Measurements from ENCODE around the gene TEX29.
A peak's percentile ranks its signal among the peaks of the same experiment; 100 is the strongest.

TEX29 gene

DNA sequence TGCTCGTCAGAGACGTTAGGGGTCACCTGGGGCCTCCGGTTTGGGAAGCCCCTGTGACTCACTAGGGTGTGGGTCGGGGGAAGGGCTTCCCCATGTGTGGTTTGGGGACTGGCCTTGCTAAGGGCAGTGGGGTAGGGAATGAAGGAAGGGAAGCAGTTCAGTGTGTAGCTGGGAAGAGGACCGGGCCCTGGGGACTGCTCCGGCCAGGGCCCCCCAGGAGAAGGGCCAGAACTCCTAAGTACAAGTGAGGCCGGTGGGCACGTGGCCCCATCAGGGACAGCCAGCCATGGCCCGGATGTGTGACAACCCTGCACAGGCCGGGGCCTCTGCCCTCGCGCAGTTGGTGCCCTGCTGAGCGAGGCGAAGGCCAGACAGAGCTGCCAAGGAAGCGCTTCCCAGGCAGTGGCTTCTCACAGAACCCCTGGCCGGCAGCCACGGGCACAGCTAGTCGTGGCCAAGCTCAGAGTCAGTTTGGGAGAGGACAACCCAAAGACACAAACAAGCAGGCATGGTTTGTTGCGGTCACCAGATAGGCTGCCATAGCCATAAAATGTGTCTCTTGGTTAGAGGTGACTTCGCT is 25.7 kb downstream of the TEX29 start:
- DNase-seq (ENCODE audit: low read depth), result no peak
- Histone ChIP-seq H3K4me1 (ENCODE audit: control insufficient read depth, insufficient read depth, low read length) (no peaks in the 10 kb centered on the region), H3K9me3 (ENCODE audit: control insufficient read depth, low read length) (no peaks in the 10 kb centered on the region), H3K27me3 (replicated peaks; ENCODE audit: control insufficient read depth, insufficient read depth, low read length) (no peaks in the 10 kb centered on the region), H3K36me3 (ENCODE audit: control insufficient read depth, insufficient read depth, low read length, severe bottlenecking) (peaks cover 5% of the 10 kb centered on the region), H3K4me3 (ENCODE audit: low read length) (no peak overlapping the region), H3K9ac (ENCODE audit: low read length) (no peak overlapping the region)

DNA sequence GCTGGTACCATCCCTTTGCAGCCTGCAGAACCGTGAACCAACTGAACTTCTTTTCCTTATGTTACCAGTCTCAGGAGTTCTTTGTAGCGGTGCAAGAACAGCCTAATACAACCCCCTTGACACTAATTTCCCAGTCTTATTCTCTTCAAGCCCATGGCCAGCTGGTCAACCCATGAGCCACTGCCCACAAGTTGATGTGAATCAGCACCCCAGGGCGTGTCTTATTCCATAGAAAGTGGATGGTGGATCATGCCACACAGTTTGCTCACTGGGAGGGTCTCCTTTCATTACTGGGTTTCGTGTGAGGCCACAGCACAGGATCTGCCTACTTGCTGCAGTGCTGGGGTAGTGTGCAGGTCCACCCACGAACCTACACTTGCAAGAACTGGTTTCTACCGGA is 27.0 kb downstream of the TEX29 start:
- no peaks in the 10 kb centered on the region for H3K27me3 ChIP-seq (replicated peaks; ENCODE audit: control insufficient read depth, insufficient read depth, low read length)
- H3K4me3 ChIP-seq (ENCODE audit: low read length), result no peak overlapping the region
- peaks cover 5% of the 10 kb centered on the region for H3K36me3 ChIP-seq (ENCODE audit: control insufficient read depth, insufficient read depth, low read length, severe bottlenecking)
- H3K4me1 ChIP-seq (ENCODE audit: control insufficient read depth, insufficient read depth, low read length), result no peaks in the 10 kb centered on the region
- no peak for DNase-seq (ENCODE audit: low read depth)
- peaks cover 4% of the 10 kb centered on the region for H3K9me3 ChIP-seq (ENCODE audit: control insufficient read depth, low read length)
- H3K9ac ChIP-seq (ENCODE audit: low read length), result no peak overlapping the region

DNA sequence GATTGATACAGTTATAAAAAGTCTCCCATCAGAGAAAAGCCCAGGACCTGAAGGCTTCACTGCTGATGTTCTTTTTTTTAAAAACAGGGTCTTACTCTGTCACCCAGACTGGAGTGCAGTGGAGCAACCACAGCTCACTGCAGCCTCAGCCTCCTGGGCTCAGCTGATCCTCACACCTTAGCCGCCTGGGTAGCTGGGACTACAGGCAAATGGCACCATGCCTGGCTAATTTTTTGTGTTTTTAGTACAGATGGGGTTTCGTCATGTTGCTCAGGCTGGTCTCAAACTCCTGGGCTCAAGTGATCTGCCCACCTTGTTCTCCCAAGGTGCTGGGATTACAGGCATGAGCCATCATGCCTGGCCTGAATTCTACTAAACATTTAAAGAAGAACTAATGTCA is 33.1 kb downstream of the TEX29 start:
- no peaks in the 10 kb centered on the region for H3K36me3 ChIP-seq (ENCODE audit: control insufficient read depth, insufficient read depth, low read length, severe bottlenecking)
- peaks cover 6% of the 10 kb centered on the region for H3K27me3 ChIP-seq (replicated peaks; ENCODE audit: control insufficient read depth, insufficient read depth, low read length)
- DNase-seq (ENCODE audit: low read depth), result no peak
- H3K4me1 ChIP-seq (ENCODE audit: control insufficient read depth, insufficient read depth, low read length), result no peaks in the 10 kb centered on the region
- no peak overlapping the region for H3K4me3 ChIP-seq (ENCODE audit: low read length)
- H3K9ac ChIP-seq (ENCODE audit: low read length), result no peak overlapping the region
- H3K9me3 ChIP-seq (ENCODE audit: control insufficient read depth, low read length), result peaks cover 8% of the 10 kb centered on the region

DNA sequence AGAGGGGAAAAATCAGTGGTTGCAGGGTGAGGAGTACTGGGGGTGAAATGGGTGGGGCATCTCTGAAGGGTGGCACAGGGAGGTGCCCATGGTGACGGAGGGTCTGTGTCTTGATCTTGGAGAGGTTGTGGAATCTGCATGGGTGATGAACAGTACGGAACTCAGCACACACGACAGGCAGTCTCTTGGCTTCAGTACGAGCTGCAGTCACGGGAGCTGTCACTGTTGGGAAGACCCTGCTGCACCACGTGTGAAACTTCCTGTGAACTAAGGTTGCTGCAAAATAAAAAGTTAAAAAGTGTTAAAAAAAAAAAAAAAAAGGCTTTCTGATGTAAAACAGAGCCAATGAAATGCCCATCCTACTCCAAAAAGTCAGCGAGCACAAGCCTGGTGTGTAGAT is 34.3 kb downstream of the TEX29 start:
- peaks cover 6% of the 10 kb centered on the region for H3K27me3 ChIP-seq (replicated peaks; ENCODE audit: control insufficient read depth, insufficient read depth, low read length)

DNA sequence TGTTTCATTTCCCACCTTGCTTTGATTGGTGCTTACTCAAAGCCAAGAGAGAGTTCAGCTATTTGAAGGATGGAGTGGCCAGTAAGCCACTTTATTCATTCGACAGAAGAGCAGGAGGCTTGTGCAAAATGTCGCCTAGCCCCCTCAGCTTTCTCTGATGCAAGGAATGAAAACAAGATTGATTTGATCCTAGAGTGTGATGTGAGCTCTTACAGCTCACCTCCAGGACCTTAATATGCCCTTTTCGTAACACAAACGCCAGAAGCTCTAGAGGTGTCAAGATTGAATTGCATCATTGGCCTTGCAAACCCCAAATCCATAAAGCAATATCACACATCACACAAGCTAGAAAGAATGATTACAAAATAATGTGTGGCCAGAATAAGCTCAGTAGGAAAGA is 36.4 kb downstream of the TEX29 start:
- no peak overlapping the region for H3K9ac ChIP-seq (ENCODE audit: low read length)
- no peak for DNase-seq (ENCODE audit: low read depth)

More for the DNA sequence above, 34.3 kb downstream of the TEX29 start:
- H3K9me3 ChIP-seq (ENCODE audit: control insufficient read depth, low read length), result peaks cover 8% of the 10 kb centered on the region
- H3K9ac ChIP-seq (ENCODE audit: low read length), result no peak overlapping the region
- DNase-seq (ENCODE audit: low read depth), result no peak
- H3K4me1 ChIP-seq (ENCODE audit: control insufficient read depth, insufficient read depth, low read length), result peaks cover 6% of the 10 kb centered on the region
- H3K36me3 ChIP-seq (ENCODE audit: control insufficient read depth, insufficient read depth, low read length, severe bottlenecking), result no peaks in the 10 kb centered on the region
- no peak overlapping the region for H3K4me3 ChIP-seq (ENCODE audit: low read length)

DNA sequence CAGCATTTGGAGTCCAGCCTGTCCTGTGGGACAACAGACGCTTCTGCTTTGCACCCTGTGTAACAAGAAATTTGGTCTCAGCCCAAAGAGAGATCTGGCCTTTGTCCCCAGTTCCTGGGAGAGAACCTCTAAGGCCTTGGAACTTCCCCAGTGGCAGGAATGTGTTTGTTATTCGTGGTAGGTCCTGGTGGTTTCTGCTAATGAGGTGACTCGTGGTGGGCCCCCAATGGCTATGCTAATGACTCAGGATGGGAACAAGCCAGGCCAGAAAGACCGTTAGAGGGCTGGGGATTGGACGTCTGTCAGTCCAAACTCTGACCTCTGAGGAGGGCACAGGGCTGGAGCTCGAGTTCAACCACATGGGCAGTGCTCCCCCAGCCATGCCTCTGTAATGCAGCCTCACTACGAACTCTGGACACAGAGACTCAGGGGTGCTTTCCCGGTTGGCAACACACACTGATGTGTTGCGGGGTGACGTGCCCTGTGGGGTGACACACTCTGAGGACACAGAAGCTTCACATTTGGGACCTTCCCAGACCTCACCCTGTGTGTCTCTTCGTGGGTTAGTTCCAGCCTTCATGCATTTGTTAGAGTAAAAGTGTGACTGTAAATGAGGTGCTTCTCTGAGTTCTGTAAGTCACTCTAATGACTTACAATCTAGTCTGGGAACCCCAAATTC is 38.9 kb downstream of the TEX29 start:
- peaks cover 6% of the 10 kb centered on the region for H3K4me1 ChIP-seq (ENCODE audit: control insufficient read depth, insufficient read depth, low read length)
- H3K9me3 ChIP-seq (ENCODE audit: control insufficient read depth, low read length), result no peaks in the 10 kb centered on the region
- H3K4me3 ChIP-seq (ENCODE audit: low read length), result no peak overlapping the region
- H3K27me3 ChIP-seq (replicated peaks; ENCODE audit: control insufficient read depth, insufficient read depth, low read length), result peaks cover 37% of the 10 kb centered on the region
- DNase-seq (ENCODE audit: low read depth), result peak; percentile 3
- no peaks in the 10 kb centered on the region for H3K36me3 ChIP-seq (ENCODE audit: control insufficient read depth, insufficient read depth, low read length, severe bottlenecking)
- H3K9ac ChIP-seq (ENCODE audit: low read length), result no peak overlapping the region

More for the DNA sequence above, 36.4 kb downstream of the TEX29 start:
- H3K27me3 ChIP-seq (replicated peaks; ENCODE audit: control insufficient read depth, insufficient read depth, low read length), result peaks cover 15% of the 10 kb centered on the region
- no peaks in the 10 kb centered on the region for H3K36me3 ChIP-seq (ENCODE audit: control insufficient read depth, insufficient read depth, low read length, severe bottlenecking)
- peaks cover 6% of the 10 kb centered on the region for H3K4me1 ChIP-seq (ENCODE audit: control insufficient read depth, insufficient read depth, low read length)
- H3K4me3 ChIP-seq (ENCODE audit: low read length), result no peak overlapping the region
- peaks cover 8% of the 10 kb centered on the region for H3K9me3 ChIP-seq (ENCODE audit: control insufficient read depth, low read length)

DNA sequence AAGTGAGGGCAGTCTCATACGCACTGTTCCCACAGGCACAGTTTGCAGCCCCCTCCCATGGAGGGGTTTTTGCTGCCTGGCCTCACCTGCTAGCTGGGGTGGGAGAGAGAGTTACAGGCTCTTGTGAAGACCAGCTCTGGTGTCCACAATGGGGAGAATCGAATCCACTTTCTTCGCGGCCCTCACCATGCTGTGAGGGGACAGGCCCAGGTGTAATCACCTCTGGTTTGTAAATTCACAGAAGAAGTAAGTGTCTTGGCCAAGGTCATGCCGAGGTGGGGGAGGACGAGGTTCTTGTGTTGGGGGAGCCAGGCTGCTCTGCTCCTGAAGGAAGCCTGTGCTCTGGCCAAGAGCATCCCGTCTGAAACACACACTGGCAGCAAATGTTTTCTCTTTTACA is 39.5 kb downstream of the TEX29 start:
- Histone ChIP-seq H3K36me3 (ENCODE audit: control insufficient read depth, insufficient read depth, low read length, severe bottlenecking) (no peaks in the 10 kb centered on the region), H3K4me3 (ENCODE audit: low read length) (no peak overlapping the region), H3K4me1 (ENCODE audit: control insufficient read depth, insufficient read depth, low read length) (peaks cover 6% of the 10 kb centered on the region), H3K27me3 (replicated peaks; ENCODE audit: control insufficient read depth, insufficient read depth, low read length) (peaks cover 37% of the 10 kb centered on the region), H3K9me3 (ENCODE audit: control insufficient read depth, low read length) (no peaks in the 10 kb centered on the region), H3K9ac (ENCODE audit: low read length) (no peak overlapping the region)
- DNase-seq (ENCODE audit: low read depth), result no peak

DNA sequence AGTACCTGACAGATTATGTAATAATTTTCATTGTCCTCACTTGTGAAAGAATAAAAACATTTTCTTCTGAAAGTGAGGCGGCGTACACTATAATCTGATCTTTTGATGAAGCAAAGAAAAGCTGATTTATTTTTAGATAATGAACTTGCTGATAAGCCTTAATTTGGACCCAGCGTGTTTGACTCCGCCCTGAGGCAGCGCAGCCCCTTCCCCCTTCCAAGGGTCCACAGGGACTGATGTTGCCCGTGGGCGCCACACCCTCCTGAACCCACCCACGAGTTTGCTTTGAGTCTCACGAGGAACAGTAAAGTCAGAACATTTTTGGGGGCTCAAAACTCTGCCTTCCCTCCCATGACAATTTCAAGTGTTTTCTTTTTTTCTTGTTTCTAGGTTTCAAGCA is 40.0 kb downstream of the TEX29 start:
- Histone ChIP-seq H3K4me3 (ENCODE audit: low read length) (no peak overlapping the region), H3K9ac (ENCODE audit: low read length) (no peak overlapping the region), H3K27me3 (replicated peaks; ENCODE audit: control insufficient read depth, insufficient read depth, low read length) (peaks cover 37% of the 10 kb centered on the region), H3K4me1 (ENCODE audit: control insufficient read depth, insufficient read depth, low read length) (peaks cover 6% of the 10 kb centered on the region), H3K9me3 (ENCODE audit: control insufficient read depth, low read length) (no peaks in the 10 kb centered on the region), H3K36me3 (ENCODE audit: control insufficient read depth, insufficient read depth, low read length, severe bottlenecking) (no peaks in the 10 kb centered on the region)
- DNase-seq (ENCODE audit: low read depth), result no peak

DNA sequence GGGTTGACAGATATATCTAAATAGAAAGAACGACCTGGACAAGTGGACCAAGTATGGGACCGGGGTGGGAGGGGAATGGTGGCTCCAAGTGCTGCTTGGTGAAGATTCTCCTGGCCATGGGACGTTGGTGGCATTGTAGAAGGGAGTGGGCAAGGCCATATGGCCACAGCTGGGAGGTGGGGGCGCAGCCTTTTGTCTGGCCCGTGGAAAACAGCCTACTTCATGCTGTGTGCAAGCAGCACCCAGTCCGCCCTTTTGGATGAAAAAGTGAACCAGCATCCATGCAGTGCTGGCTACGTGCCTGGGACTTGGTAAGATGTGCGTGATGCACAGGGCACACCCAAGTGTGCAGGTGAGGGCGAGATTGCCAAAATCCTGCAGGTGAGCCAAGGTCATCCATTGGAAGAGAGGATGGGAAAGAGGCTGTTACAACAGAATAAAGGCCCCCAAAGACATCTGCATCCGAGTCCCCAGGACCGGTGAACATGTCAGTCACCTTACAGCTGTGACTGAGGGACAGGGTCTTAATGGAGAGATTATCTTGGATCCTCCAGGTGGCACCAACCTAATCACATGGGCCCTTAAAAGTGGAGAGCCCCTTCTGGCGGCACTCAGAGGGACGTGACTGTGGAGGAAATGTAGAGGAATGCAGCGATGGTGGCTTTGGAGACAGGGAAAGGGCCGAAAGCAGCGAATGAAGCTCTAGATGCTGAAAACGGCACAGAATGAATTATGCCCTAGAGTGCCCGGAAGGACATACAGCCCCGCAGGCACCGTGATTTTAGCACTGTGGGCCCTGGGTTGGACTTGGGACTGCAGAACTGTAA is 40.8 kb downstream of the TEX29 start:
- peaks cover 6% of the 10 kb centered on the region for H3K4me1 ChIP-seq (ENCODE audit: control insufficient read depth, insufficient read depth, low read length)
- H3K36me3 ChIP-seq (ENCODE audit: control insufficient read depth, insufficient read depth, low read length, severe bottlenecking), result no peaks in the 10 kb centered on the region
- DNase-seq (ENCODE audit: low read depth), result no peak
- no peak overlapping the region for H3K9ac ChIP-seq (ENCODE audit: low read length)
- no peak overlapping the region for H3K4me3 ChIP-seq (ENCODE audit: low read length)
- peaks cover 43% of the 10 kb centered on the region for H3K27me3 ChIP-seq (replicated peaks; ENCODE audit: control insufficient read depth, insufficient read depth, low read length)
- no peaks in the 10 kb centered on the region for H3K9me3 ChIP-seq (ENCODE audit: control insufficient read depth, low read length)

DNA sequence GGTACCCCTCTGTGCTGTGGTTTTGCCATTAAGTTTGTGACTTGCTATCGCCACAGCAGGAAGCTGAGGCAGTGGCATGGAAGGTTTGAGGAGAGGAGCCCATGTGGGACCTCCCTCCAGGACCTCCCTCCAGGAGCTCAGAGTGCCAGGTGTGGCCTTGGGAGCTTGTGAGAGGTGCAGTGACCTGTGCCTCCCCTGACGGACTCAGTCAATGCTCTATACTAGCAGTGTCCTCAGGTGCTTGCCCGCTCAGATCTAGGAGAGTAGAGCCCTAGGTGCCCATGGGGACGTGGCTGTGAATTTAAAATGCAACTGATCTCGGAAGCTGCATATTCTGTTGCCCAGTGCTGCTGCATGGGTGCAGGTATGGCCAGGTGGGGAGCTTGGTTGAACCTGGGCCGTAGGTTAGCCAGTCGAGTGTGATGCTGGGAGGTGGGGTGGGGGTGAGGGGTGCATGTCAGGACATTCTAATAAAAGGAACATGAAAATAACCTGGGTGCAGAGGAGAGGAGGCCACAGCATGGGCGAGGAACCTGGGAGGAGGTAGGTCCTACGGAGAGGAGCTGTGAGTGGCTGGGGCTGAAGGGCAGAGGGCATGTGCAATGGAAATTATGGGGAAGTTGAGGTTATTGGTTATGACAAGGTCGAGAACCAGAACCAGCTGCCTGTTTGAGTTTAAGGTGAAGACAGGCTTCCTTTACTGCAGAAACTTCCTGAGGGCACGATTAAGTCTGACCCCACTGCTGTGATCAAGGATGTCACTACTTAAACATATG is 41.6 kb downstream of the TEX29 start:
- no peak for DNase-seq (ENCODE audit: low read depth)
- Histone ChIP-seq H3K9me3 (ENCODE audit: control insufficient read depth, low read length) (no peaks in the 10 kb centered on the region), H3K9ac (ENCODE audit: low read length) (no peak overlapping the region), H3K36me3 (ENCODE audit: control insufficient read depth, insufficient read depth, low read length, severe bottlenecking) (no peaks in the 10 kb centered on the region), H3K4me3 (ENCODE audit: low read length) (no peak overlapping the region), H3K27me3 (replicated peaks; ENCODE audit: control insufficient read depth, insufficient read depth, low read length) (peaks cover 45% of the 10 kb centered on the region), H3K4me1 (ENCODE audit: control insufficient read depth, insufficient read depth, low read length) (peaks cover 6% of the 10 kb centered on the region)

DNA sequence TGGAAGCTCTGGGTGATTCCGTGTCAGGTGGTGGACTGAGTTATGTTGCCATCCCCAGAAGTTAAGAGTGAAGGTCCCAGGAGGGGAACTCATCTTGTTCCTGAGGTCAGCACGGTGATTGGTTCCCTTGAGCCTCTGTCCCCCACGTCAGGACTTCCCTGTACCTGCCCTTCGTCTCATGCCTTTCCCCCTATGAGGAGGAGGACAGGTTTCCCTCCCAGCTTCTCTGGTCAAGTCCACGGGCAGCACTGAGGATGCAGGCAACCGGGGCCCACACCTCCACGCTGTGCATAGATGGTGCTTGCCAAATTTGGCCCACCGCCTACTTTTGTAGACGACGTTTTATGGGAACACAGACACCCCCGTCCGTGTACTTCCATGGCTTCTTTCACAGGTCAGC is 42.7 kb downstream of the TEX29 start:
- DNase-seq (ENCODE audit: low read depth), result no peak
- no peak overlapping the region for H3K4me3 ChIP-seq (ENCODE audit: low read length)
- H3K36me3 ChIP-seq (ENCODE audit: control insufficient read depth, insufficient read depth, low read length, severe bottlenecking), result no peaks in the 10 kb centered on the region
- H3K27me3 ChIP-seq (replicated peaks; ENCODE audit: control insufficient read depth, insufficient read depth, low read length), result peaks cover 41% of the 10 kb centered on the region
- no peak overlapping the region for H3K9ac ChIP-seq (ENCODE audit: low read length)
- no peaks in the 10 kb centered on the region for H3K9me3 ChIP-seq (ENCODE audit: control insufficient read depth, low read length)
- peaks cover 6% of the 10 kb centered on the region for H3K4me1 ChIP-seq (ENCODE audit: control insufficient read depth, insufficient read depth, low read length)

All from adipocyte (in vitro differentiated cells).